ENCODE results near the gene ABI3. TPM values are rescaled to one million over a fixed set of nuclear protein-coding genes. Genes with fewer than 3 reads are reported as not detected.

The ABI3 gene
- total and polyA plus RNA-seq, 9 of the 15 experiments (the other 6 are each of a cell fraction or from before 2014, with no cell fraction given): not detected

GRCh38 chr17:49193513-49194296, 16.8 kb upstream of the ABI3 start (continued):
- TF ChIP-seq DLX4 (CRISPR knock-in tag; IDR thresholded peaks at IDR 0.05): no peak
- no peak for TF ChIP-seq TRIM28 (IDR thresholded peaks at IDR 0.05)
- no peak for TF ChIP-seq SFPQ (IDR thresholded peaks at IDR 0.05; ENCODE audit: low read depth, low read length)
- TF ChIP-seq POLR2AphosphoS5 (IDR thresholded peaks at IDR 0.05; ENCODE audit: control insufficient read depth, insufficient read depth, low read depth, low read length): no peak
- TF ChIP-seq ZNF121 (CRISPR knock-in tag; conservative IDR thresholded peaks at IDR 0.05): no peak
- TF ChIP-seq MTA1 (IDR thresholded peaks at IDR 0.05; ENCODE audit: borderline replicate concordance): 0 out of 2 replicates have a peak, but pooled peaks have one; percentile 62
- TF ChIP-seq MTF1 (CRISPR knock-in tag; IDR thresholded peaks at IDR 0.05; ENCODE audit: borderline replicate concordance): no peak
- peak; percentile 40 to 65; a peak in 3 of 4 replicates for TF ChIP-seq MNT (conservative IDR thresholded peaks at IDR 0.05)
- no peak for TF ChIP-seq SRSF9 (IDR thresholded peaks at IDR 0.05; ENCODE audit: borderline replicate concordance, low read depth, low read length)
- TF ChIP-seq HEY1 (CRISPR knock-in tag; IDR thresholded peaks at IDR 0.05; ENCODE audit: borderline replicate concordance): no peak
- no peak for TF ChIP-seq ZBED1 (IDR thresholded peaks at IDR 0.05)
- no peak for TF ChIP-seq ZNF263 (CRISPR knock-in tag; IDR thresholded peaks at IDR 0.05; ENCODE audit: borderline replicate concordance)
- no peak for TF ChIP-seq ZNF584 (CRISPR knock-in tag; IDR thresholded peaks at IDR 0.05; ENCODE audit: low read depth)
- TF ChIP-seq SAP30 (IDR thresholded peaks at IDR 0.05; ENCODE audit: borderline replicate concordance, insufficient read depth, low read depth, low read length, poor library complexity, severe bottlenecking): peak; percentile 59
- TF ChIP-seq CTBP1 (IDR thresholded peaks at IDR 0.05; ENCODE audit: borderline replicate concordance): no peak
- TF ChIP-seq SP1 (CRISPR knock-in tag; IDR thresholded peaks at IDR 0.05): no peak
- TF ChIP-seq ZFPM2 (CRISPR knock-in tag; IDR thresholded peaks at IDR 0.05): no peak
- TF ChIP-seq TGIF2 (CRISPR knock-in tag; IDR thresholded peaks at IDR 0.05): no peak
- TF ChIP-seq FOXM1 (IDR thresholded peaks at IDR 0.05; ENCODE audit: low read depth): no peak
- TF ChIP-seq FOXM1 (CRISPR knock-in tag; IDR thresholded peaks at IDR 0.05; ENCODE audit: low read depth): no peak
- TF ChIP-seq MXD1 (CRISPR knock-in tag; IDR thresholded peaks at IDR 0.05; ENCODE audit: borderline replicate concordance, poor library complexity, severe bottlenecking): no peak
- no peak for TF ChIP-seq NR4A1 (CRISPR knock-in tag; IDR thresholded peaks at IDR 0.05)
- TF ChIP-seq NR4A1 (tag; IDR thresholded peaks at IDR 0.05): no peak
- TF ChIP-seq NELFE (IDR thresholded peaks at IDR 0.05; ENCODE audit: insufficient read depth, insufficient read length): no peak

Data from K562 (cell line).